Astrocyte of the cerebellum (primary cell): Measurements from ENCODE around the gene ARHGAP26.

Source experiments
- DNase-seq: peaks from one replicate; pipeline ENCODE4 v3.0.0-alpha.2; 2011; ENCODE audit warnings: low read depth
- H3K4me3 ChIP-seq: 2 replicates; pipeline ENCODE4 v1.5.1; 2011; ENCODE audit warnings: mild to moderate bottlenecking, low read depth, low read length, moderate library complexity
- in situ Hi-C: cut with HindIII; loops from 2 replicates; pipeline ENCODE4 v1.10.0; 2017; ENCODE audit warnings: low sequenced_read_pairs
- TF ChIP-seq, protein P1 (sequence below): IDR thresholded peaks from 2 replicates; pipeline ENCODE4 v1.5.1; 2012; ENCODE audit warnings: low read length, low read depth, moderate library complexity, mild to moderate bottlenecking; ENCODE audit errors: missing control alignments

Gene ARHGAP26

DNA sequence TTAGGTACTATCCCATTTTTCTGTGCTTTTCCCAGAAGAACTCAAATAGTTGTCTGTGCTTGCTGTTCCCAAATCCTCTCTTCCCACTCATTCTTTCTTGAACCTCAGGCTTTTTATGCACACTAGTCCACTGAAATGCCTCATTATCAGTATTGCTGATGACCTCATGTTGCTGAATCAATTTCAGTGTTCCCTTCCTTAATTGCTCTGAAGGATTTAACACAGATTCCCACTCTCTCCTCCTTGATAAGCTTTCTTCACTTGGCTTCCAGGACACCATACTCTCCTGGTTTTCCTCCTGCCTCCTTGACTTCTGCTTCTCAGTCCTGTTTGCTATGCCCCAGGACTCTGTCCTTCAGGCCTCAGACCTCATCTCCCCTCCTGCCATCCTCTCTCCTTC, 298.5 kb downstream of the ARHGAP26 start:
- TF ChIP-seq, protein P1, sequence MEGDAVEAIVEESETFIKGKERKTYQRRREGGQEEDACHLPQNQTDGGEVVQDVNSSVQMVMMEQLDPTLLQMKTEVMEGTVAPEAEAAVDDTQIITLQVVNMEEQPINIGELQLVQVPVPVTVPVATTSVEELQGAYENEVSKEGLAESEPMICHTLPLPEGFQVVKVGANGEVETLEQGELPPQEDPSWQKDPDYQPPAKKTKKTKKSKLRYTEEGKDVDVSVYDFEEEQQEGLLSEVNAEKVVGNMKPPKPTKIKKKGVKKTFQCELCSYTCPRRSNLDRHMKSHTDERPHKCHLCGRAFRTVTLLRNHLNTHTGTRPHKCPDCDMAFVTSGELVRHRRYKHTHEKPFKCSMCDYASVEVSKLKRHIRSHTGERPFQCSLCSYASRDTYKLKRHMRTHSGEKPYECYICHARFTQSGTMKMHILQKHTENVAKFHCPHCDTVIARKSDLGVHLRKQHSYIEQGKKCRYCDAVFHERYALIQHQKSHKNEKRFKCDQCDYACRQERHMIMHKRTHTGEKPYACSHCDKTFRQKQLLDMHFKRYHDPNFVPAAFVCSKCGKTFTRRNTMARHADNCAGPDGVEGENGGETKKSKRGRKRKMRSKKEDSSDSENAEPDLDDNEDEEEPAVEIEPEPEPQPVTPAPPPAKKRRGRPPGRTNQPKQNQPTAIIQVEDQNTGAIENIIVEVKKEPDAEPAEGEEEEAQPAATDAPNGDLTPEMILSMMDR = no peak
- DNase-seq = no peak
- H3K4me3 ChIP-seq = no peak overlapping the region
- in situ Hi-C loops = no loop called here

DNA sequence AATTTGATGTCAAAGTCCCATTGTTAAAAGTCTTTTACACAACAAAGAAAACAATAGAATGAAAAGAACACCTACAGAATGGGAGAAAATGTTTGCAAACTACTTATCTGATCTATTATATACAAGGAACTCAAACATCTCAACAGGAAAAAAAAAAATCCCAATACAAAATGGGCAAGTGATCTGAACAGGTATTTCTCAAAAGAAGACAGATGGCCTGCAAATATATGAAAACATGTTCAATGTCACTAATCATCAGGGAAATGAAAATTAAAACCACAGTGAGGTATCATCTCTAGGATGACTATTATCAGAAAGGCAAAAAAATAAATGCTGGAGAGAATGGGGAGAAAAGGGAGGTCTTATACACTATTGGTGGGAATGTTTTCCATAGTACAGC, 301.8 kb downstream of the ARHGAP26 start:
- in situ Hi-C loops = no loop called here
- TF ChIP-seq, protein P1 = no peak
- DNase-seq = no peak
- H3K4me3 ChIP-seq = no peak overlapping the region

DNA sequence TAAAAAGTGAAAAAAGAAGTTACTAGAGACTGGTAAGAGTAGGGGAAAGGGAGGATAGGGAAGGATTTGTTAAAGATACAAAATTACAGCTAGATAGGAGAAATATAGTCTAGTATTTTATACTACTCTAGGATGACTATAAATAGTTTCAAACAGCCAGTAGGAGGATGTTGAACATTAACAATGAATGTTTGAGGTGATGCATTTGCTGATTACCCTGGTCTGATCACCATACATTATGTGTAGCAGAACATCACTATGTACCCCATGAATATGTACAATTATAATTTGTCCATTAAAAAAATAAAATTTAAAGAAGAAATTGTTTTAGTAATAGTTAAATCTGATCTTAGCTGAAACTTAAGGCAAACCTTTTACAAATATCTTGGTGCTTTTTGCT, 302.6 kb downstream of the ARHGAP26 start:
- H3K4me3 ChIP-seq = no peak overlapping the region
- in situ Hi-C loops = no loop called here
- TF ChIP-seq, protein P1 = no peak
- DNase-seq = no peak

DNA sequence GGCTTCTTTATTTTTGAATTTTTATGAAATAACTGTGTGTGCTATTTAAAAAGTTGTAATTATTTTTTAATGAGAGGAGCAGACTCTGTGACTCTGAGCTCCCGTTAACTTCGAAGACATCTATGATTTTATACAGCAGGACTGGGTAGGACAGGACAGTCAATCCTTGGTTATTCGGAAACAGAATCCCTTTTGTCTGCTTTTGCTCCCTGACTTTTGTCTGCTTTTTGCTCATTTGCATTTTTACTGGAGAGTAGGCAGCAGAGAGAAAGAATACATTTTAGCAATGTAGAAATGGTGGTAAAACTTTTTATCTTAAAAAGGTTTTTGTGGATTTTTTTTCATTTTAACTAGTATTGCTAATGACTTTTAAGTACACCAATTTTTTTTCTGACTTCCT, 303.6 kb downstream of the ARHGAP26 start:
- in situ Hi-C loops = no loop called here
- DNase-seq = no peak
- H3K4me3 ChIP-seq = no peak overlapping the region
- TF ChIP-seq, protein P1 = no peak

DNA sequence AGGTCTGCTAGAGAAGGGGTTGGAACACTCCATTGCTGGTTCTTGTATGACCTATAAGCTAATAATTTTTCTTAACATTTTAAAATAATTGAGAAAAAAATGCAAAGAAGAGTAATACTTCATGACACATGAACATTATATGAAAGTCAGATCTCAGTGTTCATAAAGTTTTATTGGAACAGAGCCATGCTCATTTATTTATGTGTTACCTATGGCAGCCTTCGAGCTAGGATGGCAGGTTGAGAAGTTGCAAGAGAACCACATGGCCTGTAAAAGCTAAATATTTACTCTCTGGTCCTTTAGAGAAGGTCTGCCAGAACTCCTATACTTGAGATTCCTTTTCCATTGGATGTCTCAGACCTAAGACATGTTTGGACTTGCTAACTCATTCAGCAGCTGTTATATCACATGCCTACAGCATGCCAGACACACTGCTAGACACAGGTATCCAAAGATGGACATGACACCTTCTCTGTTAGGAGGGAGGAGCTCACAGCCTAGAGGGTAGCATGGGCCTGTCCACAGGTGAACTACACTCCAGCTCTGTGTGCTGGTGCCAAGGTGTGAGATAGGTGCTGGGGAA, 304.3 kb downstream of the ARHGAP26 start:
- DNase-seq = no peak
- in situ Hi-C loops = no loop called here
- no peak overlapping the region for H3K4me3 ChIP-seq
- TF ChIP-seq, protein P1 = no peak

DNA sequence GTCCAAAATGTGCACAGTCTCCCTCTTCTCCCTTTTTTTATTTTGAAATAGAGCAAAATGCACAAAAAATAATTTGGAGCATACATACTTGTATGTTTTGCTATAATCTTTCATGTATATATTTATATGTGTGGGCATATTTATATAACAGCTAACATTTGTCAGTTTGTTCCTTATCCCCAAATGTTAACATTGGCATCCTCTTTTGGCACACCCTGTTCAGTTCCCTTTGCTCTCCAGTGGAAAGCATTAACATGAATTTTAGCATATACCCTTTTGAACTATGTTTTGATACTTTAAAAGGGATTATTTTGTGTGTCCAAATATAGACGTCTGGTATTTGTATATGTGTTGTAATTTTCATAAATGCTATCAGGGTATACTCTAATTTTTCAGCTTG, 306.2 kb downstream of the ARHGAP26 start:
- no peak overlapping the region for H3K4me3 ChIP-seq
- TF ChIP-seq, protein P1 = no peak
- in situ Hi-C loops = no loop called here
- no peak for DNase-seq
